ENCODE data around the gene RFPL3. TPM values are rescaled to one million over a fixed set of nuclear protein-coding genes. Genes with fewer than 3 reads are reported as not detected.

Gene RFPL3
- total and polyA plus RNA-seq, 2 experiments from 2014 or later, result not detected

DNA sequence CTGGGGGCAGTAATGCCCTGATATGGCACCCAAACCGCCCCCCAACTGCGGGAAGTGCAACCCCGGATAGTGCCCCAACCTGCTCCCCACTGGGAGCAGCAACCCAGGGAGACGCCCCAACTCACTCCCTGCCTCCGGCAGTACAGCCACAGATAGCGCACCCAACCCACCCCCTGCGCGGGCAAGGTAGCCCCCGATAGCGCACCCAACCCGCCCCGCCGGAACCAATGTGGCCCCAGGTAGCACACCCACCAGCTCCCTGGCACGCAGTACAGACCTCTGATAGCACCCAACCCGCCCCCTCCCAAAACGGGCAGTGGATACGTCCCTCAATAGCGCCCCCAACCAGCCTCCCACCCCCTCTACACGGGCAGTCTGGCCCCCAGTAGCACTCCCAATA, 3.8 kb upstream of the RFPL3 start:
- no peak overlapping the region for H3K27ac ChIP-seq (ENCODE audit: low read depth)
- H3K79me2 ChIP-seq (replicated peaks; ENCODE audit: insufficient read depth), result no peaks in the 10 kb centered on the region
- H3K4me1 ChIP-seq (ENCODE audit: insufficient read depth), result no peaks in the 10 kb centered on the region
- H3K27me3 ChIP-seq (ENCODE audit: insufficient read depth), result no peaks in the 10 kb centered on the region
- no peak for TF ChIP-seq ZNF331 (CRISPR knock-in tag; IDR thresholded peaks at IDR 0.05; ENCODE audit: low read depth)
- TF ChIP-seq, protein P1, sequence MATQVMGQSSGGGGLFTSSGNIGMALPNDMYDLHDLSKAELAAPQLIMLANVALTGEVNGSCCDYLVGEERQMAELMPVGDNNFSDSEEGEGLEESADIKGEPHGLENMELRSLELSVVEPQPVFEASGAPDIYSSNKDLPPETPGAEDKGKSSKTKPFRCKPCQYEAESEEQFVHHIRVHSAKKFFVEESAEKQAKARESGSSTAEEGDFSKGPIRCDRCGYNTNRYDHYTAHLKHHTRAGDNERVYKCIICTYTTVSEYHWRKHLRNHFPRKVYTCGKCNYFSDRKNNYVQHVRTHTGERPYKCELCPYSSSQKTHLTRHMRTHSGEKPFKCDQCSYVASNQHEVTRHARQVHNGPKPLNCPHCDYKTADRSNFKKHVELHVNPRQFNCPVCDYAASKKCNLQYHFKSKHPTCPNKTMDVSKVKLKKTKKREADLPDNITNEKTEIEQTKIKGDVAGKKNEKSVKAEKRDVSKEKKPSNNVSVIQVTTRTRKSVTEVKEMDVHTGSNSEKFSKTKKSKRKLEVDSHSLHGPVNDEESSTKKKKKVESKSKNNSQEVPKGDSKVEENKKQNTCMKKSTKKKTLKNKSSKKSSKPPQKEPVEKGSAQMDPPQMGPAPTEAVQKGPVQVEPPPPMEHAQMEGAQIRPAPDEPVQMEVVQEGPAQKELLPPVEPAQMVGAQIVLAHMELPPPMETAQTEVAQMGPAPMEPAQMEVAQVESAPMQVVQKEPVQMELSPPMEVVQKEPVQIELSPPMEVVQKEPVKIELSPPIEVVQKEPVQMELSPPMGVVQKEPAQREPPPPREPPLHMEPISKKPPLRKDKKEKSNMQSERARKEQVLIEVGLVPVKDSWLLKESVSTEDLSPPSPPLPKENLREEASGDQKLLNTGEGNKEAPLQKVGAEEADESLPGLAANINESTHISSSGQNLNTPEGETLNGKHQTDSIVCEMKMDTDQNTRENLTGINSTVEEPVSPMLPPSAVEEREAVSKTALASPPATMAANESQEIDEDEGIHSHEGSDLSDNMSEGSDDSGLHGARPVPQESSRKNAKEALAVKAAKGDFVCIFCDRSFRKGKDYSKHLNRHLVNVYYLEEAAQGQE (IDR thresholded peaks at IDR 0.05; ENCODE audit: unreplicated experiment), result no peak
- TF ChIP-seq STAT1 (IDR thresholded peaks at IDR 0.05; ENCODE audit: unreplicated experiment), result no peak
- TF ChIP-seq EZH2phosphoT487 (IDR thresholded peaks at IDR 0.05; ENCODE audit: unreplicated experiment), result no peak
- TF ChIP-seq, protein P2, sequence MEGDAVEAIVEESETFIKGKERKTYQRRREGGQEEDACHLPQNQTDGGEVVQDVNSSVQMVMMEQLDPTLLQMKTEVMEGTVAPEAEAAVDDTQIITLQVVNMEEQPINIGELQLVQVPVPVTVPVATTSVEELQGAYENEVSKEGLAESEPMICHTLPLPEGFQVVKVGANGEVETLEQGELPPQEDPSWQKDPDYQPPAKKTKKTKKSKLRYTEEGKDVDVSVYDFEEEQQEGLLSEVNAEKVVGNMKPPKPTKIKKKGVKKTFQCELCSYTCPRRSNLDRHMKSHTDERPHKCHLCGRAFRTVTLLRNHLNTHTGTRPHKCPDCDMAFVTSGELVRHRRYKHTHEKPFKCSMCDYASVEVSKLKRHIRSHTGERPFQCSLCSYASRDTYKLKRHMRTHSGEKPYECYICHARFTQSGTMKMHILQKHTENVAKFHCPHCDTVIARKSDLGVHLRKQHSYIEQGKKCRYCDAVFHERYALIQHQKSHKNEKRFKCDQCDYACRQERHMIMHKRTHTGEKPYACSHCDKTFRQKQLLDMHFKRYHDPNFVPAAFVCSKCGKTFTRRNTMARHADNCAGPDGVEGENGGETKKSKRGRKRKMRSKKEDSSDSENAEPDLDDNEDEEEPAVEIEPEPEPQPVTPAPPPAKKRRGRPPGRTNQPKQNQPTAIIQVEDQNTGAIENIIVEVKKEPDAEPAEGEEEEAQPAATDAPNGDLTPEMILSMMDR (conservative IDR thresholded peaks at IDR 0.05; ENCODE audit: low read depth in 2 of 2), result no peak
- TF ChIP-seq CREB1 (CRISPR knock-in tag; IDR thresholded peaks at IDR 0.05; ENCODE audit: low read depth), result no peak
- TF ChIP-seq POLR2AphosphoS5 (IDR thresholded peaks at IDR 0.05; ENCODE audit: low read depth), result no peak
- TF ChIP-seq, protein P3, sequence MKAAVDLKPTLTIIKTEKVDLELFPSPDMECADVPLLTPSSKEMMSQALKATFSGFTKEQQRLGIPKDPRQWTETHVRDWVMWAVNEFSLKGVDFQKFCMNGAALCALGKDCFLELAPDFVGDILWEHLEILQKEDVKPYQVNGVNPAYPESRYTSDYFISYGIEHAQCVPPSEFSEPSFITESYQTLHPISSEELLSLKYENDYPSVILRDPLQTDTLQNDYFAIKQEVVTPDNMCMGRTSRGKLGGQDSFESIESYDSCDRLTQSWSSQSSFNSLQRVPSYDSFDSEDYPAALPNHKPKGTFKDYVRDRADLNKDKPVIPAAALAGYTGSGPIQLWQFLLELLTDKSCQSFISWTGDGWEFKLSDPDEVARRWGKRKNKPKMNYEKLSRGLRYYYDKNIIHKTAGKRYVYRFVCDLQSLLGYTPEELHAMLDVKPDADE (IDR thresholded peaks at IDR 0.05), result no peak
- TF ChIP-seq, protein P4, sequence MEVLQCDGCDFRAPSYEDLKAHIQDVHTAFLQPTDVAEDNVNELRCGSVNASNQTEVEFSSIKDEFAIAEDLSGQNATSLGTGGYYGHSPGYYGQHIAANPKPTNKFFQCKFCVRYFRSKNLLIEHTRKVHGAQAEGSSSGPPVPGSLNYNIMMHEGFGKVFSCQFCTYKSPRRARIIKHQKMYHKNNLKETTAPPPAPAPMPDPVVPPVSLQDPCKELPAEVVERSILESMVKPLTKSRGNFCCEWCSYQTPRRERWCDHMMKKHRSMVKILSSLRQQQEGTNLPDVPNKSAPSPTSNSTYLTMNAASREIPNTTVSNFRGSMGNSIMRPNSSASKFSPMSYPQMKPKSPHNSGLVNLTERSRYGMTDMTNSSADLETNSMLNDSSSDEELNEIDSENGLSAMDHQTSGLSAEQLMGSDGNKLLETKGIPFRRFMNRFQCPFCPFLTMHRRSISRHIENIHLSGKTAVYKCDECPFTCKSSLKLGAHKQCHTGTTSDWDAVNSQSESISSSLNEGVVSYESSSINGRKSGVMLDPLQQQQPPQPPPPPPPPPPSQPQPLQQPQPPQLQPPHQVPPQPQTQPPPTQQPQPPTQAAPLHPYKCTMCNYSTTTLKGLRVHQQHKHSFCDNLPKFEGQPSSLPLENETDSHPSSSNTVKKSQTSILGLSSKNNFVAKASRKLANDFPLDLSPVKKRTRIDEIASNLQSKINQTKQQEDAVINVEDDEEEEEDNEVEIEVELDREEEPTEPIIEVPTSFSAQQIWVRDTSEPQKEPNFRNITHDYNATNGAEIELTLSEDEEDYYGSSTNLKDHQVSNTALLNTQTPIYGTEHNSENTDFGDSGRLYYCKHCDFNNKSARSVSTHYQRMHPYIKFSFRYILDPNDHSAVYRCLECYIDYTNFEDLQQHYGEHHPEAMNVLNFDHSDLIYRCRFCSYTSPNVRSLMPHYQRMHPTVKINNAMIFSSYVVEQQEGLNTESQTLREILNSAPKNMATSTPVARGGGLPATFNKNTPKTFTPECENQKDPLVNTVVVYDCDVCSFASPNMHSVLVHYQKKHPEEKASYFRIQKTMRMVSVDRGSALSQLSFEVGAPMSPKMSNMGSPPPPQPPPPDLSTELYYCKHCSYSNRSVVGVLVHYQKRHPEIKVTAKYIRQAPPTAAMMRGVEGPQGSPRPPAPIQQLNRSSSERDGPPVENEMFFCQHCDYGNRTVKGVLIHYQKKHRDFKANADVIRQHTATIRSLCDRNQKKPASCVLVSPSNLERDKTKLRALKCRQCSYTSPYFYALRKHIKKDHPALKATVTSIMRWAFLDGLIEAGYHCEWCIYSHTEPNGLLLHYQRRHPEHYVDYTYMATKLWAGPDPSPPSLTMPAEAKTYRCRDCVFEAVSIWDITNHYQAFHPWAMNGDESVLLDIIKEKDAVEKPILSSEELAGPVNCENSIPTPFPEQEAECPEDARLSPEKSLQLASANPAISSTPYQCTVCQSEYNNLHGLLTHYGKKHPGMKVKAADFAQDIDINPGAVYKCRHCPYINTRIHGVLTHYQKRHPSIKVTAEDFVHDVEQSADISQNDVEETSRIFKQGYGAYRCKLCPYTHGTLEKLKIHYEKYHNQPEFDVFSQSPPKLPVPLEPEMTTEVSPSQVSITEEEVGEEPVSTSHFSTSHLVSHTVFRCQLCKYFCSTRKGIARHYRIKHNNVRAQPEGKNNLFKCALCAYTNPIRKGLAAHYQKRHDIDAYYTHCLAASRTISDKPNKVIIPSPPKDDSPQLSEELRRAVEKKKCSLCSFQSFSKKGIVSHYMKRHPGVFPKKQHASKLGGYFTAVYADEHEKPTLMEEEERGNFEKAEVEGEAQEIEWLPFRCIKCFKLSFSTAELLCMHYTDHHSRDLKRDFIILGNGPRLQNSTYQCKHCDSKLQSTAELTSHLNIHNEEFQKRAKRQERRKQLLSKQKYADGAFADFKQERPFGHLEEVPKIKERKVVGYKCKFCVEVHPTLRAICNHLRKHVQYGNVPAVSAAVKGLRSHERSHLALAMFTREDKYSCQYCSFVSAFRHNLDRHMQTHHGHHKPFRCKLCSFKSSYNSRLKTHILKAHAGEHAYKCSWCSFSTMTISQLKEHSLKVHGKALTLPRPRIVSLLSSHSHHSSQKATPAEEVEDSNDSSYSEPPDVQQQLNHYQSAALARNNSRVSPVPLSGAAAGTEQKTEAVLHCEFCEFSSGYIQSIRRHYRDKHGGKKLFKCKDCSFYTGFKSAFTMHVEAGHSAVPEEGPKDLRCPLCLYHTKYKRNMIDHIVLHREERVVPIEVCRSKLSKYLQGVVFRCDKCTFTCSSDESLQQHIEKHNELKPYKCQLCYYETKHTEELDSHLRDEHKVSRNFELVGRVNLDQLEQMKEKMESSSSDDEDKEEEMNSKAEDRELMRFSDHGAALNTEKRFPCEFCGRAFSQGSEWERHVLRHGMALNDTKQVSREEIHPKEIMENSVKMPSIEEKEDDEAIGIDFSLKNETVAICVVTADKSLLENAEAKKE (CRISPR knock-in tag; IDR thresholded peaks at IDR 0.05), result no peak
- no peak for TF ChIP-seq EZH2 (IDR thresholded peaks at IDR 0.05; ENCODE audit: low read depth, unreplicated experiment)
- no peak for TF ChIP-seq NANOG (IDR thresholded peaks at IDR 0.05; ENCODE audit: borderline replicate concordance)
- no peak for TF ChIP-seq ZNF114 (CRISPR knock-in tag; IDR thresholded peaks at IDR 0.05)
- no peak for TF ChIP-seq JUNB (IDR thresholded peaks at IDR 0.05; ENCODE audit: unreplicated experiment)
- no peak overlapping the region for H3K27ac Mint-ChIP-seq
- no peak for DNase-seq (ENCODE audit: low spot score)
- no peak for ATAC-seq
- no peak overlapping the region for H3K4me2 ChIP-seq
- no peaks in the 10 kb centered on the region for H3K36me3 ChIP-seq (ENCODE audit: insufficient read depth)
- H2AFZ ChIP-seq, result no peak overlapping the region
- H3K27me3 Mint-ChIP-seq (ENCODE audit: insufficient read depth, low read depth, poor library complexity), result peaks cover 12% of the 10 kb centered on the region
- H3K9me2 ChIP-seq (ENCODE audit: insufficient read depth), result no peaks in the 10 kb centered on the region
- no peak overlapping the region for H3K4me3 Mint-ChIP-seq
- peaks cover 3% of the 10 kb centered on the region; the same call in 2 of the 3 replicates for H3K9me3 Mint-ChIP-seq
- H3F3A ChIP-seq (replicated peaks; ENCODE audit: low read depth), result no peaks in the 10 kb centered on the region
- peaks cover 4% of the 10 kb centered on the region for H3K36me3 Mint-ChIP-seq (ENCODE audit: low read depth)
- H3K4me3 ChIP-seq, result no peak overlapping the region
- peaks cover 18% of the 10 kb centered on the region for H3K4me1 Mint-ChIP-seq
- H4K20me1 ChIP-seq (replicated peaks; ENCODE audit: insufficient read depth), result no peaks in the 10 kb centered on the region

Measured in GM23338 (cell line).